SK-N-DZ (cell line): Measurements from ENCODE around the gene ULBP2.
"Not testable (repeated sequence)": the region's sequence is repeated elsewhere in the genome, so short reads cannot be mapped to it uniquely, and the experiment has no call there.

Experiments used
- DNase-seq: peaks from one replicate; pipeline ENCODE4 v3.0.0-alpha.2; 2015; ENCODE audit warnings: low spot score

Gene ULBP2

DNA sequence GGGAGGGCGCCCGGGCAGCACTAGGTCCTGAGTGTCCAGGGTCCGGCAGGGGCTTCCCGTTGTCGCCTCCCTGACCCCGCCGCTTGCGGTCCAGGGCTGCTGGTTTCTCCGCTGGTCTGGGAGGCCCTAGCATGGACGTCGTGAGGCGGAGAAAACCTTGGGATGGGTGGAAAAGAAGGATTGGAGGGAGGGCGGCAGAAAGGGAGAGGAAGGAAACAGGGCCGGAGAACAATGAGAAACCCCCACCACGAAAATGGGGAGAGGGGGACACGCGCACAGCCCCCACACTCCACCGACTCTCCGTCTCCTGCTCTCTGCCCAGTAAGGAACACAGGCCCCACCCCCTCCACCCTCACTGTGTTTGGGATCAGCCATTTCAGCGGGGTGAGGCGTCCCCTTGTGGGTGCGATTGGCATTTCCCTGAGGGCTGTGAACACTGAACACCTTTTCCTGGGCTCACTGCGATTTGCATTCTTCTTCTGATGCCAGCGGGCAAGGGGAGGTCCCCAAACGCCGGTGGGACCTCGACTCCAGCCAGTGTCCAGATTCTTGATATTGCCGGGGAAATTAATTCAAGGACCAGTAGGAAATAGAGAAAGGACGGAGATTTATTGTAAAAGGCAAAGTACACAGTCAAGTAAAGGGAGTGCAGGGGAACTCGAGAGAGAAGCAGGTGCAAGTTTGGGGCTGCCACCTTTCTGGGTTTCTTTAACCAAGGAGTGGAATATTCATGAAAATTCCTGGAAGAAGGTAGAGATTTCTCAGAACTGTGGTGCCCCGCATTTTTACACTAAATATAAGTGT lies 15.6 kb upstream of the ULBP2 start:
- DNase-seq = peak; percentile 61

DNA sequence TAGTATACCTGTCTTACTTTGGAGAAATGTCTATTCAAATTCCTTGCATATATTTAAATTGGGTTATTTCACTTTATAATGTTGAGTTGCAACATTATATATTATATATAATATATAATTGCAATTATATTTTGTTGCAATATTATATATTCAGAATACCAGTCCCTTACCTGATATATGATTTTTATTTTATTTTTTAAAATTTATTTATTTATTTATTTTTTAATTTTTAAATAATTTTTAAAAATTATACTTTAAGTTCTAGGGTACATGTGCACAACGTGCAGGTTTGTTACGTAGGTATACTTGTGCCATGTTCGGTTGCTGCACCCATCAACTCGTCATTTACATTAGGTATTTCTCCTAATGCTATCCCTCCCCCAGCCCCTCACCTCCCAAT lies 14.8 kb upstream of the ULBP2 start:
- DNase-seq = not testable (repeated sequence)

DNA sequence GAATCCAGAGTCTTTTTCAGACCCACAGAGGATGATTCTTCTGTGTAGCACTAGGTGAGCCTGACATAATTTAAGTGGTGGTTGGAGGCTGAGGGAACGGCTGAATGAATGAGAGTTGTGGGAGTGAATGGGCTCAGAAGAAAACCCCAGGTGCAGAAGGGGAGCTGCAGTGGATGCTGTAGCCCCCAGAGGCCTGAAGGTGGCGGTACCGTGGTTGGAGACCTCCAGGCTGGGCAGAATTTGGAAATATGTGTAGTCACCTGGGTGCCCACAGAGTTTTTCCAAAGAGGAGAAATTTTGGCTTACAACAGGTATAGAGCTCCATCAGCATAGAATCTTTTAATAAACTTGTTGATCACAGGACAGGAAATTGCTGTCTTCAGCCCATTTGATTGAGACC lies 12.4 kb upstream of the ULBP2 start:
- DNase-seq = no peak

DNA sequence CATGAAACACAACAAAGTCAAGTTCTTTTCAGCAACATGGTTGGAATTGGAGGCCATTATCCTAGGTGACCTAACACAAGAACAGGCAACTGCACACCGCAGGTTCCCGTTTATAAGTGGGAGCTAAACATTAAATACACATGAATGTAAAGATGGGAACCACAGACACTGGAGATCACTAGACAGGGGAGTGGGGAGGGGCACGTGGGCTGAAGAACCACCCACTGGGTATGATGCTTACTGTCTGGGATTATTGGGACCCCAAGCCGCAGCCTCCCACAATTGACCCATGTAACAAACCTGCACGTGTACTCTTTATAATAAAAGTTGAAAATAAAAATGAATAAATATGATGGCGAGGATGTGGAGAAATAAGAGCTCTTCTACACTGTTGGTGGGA lies 10.3 kb upstream of the ULBP2 start:
- no peak for DNase-seq

DNA sequence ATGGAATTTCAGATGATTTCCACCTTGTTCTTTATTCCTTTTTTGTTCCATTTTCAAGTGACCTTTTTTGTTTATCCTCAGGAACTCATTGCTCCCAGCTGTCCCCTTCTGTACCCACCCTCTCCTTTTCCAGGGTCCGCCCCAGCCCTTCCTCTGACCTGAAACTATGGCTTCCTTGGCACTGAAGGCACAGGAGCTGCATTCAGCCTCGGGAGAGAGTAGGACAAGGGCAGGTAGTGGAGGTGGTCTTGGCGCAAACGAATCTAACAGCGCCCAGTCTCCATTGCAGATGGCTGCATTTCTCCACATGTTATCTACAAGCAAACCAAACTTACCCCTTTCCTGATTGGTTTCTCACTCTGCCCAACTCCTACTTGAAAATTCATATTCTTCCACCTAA lies 8.8 kb upstream of the ULBP2 start:
- no peak for DNase-seq

DNA sequence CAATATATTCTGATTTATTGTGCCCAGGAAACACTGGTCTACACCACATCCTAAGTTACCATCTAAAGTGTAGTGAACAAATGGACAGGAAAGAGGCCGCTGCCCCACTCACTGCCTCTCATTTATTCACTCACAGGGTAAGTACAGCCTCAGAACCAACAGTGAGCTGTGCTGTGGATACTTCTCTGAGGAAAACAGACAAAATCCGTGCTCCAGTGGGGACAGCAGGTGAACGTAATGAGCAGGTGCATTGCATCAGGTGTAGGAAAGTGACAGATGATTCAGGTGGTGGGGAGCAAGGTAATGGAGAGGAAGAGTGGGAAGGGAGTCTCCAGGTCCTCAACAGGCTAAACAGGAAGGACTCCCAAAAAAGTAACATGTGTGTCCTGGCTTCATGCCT lies 8.4 kb upstream of the ULBP2 start:
- DNase-seq = no peak

DNA sequence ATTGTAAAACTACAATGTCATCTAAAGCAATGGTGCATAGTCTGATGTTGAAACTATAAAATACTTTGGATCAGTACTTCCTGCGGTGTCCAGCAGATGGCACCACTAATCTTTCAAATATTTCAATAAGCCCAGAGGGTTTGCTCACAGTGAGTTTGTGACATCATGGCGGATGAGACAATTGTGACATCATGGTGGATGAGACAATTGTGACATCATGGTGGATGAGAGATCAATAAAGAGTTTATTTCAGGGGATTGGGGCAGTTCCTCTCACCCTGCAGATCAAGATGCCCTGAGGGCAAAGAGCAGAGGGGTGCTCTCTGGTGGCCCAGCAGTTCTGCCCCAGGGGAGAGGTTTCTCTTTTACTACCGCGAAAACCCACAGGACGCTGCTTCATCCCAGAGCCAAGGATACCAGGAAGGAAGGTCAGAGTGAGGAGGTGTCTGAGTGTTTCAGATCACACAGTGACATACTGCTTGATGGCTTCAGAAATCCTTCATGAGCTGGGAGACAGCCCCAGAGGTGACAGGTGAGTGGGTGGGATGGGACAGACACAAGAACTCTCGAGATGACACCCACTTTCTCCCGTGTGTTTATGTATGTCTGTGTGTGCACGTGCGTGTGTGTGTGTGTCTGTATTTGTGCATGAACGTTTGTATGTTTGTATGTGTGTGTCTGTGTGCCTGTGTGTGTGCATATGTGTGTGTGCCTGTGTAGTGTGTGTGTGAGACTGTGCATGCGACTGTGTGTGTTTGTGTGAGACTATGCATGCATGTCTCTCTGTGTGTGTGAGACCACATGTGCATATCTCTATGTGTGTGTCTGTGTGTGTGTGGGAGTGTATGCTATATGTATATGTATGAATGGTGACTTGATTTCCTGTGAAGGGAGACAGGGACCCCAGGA lies 7.3 kb upstream of the ULBP2 start:
- peak; percentile 60 for DNase-seq

DNA sequence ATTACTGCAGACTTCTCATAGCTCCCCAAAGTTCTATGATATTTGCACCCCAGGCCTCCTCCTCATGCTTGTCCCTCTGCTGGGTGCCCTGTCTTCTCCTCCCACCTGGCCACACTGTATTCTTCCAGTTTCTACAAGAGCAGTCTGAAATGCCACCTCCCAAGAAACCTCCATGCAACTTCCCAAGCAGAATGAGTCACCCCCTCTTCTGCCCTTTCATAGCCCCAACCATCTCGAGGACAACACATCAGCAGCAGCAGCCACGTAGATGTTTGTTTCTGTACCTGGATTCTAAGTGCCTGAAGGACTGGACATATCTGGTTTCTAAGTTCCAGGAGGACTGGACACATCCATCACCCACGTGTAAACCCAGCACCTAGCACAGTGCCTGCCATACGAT lies 6.6 kb upstream of the ULBP2 start:
- DNase-seq = no peak

DNA sequence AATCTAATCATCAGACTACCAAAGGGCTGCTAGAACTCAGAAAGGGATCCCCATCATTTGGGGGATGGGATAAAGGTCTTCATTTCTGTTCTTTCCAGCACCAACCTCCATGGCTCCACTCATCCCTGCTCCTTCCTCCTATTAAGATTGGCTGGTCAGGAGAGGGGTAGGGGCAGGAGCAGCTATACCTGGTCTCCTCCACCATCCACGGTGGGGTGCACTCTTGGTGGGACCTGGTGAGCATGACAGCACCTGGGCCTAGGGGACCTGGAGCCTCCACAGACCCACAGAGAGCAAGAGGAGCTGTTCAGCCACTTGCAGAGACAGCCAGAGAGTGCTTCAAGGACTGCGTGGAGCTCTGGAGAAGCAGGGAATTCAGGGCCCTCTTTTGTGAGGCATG lies 6.1 kb upstream of the ULBP2 start:
- DNase-seq = no peak

DNA sequence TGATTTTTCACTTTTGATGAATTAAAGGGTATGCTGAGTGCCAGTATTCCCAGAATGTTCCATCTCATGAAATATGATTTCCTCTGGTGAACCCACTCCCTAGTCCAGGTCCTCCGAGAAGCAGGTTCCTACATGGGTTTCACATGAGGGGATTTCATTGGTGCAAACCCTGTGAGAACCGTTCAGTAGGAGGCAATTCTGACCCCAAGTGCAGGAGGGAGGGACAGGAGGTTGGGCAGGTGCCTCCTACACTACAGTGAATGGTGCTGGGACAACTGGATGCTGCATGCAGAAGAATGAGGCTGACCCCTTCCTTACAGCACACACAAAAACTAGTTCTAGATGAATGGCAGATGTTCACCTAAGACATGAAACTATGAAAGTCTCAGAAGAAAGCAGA lies 5.1 kb upstream of the ULBP2 start:
- no peak for DNase-seq

DNA sequence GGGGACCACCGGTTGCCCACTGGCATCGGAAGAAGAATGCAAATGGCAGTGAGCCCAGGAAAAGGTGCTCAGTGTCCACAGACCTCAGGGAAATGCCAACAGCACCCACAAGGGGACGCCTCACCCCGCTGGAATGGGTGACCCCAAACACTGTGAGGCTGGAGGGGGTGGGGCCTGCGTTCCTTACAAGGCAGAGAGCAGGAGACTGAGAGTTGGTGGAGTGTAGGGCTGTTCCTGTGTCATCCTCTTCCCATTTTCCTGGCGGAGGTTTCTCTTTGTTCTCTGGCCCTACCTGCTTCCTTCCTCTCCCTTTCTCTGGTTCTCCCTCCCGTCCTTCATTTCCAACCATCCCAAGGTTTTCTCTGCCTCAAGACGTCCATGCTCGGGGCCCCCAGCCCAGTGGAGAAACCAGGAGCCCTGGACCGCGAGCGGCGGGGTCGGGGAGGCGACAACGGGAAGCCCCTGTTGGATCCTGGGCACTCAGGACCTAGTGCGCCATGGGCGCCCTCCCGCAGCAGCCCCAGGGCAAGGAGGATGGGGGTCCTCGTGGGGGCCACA lies 3.7 kb upstream of the ULBP2 start:
- DNase-seq = not testable (repeated sequence)

DNA sequence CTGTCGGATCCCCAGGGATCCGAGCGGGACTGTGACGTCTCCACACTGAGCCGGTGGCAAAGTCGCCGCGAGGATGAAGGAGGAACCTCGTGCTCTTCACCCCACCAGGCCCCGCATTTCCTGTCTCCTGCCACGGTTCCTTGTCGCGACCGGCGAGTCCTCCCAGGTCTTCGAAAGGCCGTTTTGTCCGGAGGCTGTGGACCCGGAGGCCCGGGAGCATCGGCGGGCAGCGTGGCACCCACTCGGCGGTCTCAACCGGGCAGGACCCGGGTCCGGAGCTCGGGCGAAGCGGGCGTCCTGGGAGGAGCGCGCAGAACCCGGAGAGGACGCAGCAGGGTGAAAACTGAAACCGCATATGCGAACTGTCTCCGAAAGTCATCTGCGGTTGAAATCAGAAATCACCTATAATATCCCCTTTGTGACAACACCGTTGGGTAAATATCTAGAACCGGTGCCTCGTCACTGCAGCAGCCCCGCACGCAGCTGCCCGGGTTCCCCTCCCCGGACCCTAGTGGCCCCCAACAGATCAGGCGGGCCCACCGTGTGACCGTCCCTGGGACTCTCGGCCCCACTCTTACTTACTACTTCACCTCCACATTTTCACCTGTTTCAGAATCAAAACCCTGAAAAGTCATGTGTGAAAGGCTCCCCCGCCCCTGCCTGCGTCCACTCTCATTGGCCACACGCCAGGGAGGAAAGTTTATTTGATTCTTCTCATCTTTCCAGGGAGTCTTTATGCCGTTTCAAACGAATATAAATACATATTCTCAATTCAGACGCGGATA lies 3.1 kb upstream of the ULBP2 start:
- no peak for DNase-seq

DNA sequence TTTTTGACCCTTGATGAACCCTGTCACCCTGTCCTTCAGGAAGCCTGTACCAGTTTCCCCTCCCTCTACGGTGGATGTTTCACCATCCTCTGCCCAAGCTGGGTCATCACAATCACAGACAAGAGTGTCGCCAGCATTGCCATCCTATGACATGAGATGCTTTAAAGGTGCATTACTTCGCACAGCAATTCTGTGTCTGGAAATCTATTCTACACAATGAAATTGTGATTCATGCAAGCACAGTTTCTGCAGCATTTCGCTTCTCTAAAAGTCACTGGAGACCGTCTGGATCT lies 2.5 kb upstream of the ULBP2 start:
- DNase-seq = no peak

DNA sequence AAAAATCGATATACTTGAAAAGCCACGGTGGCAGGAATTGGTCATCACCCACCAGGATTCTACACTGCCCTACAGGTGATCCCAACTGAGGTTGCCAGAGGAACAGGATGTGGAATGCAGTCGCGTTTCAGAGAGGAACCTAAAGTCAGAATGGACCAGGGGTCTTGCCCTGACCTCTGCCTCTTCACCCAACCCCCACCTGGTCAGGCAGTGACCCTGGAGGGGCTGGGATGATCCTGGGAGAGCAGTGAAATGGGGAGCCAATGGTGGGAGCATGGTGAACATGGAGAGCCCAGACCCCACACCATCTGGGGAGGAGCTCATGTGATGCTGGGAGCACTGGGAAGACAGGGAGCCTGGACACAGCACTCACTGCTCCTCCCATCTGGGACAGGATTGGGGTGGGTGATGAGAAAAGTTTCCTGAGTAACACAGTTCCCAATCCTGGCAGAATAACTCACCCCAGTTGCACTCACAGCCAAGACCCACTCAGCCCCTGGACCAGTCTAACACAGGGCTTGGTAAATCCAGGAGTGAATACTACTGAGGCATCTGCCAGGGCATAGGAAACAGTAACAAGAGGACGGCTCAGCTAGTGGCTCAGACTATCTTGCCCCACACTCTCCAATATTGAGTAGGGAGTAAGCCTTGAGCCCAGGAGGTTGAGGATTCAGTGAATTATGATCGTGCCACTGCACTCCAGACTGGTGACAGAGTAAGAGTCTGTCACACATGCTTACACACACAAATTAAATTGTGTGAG lies 1.7 kb upstream of the ULBP2 start:
- no peak for DNase-seq

DNA sequence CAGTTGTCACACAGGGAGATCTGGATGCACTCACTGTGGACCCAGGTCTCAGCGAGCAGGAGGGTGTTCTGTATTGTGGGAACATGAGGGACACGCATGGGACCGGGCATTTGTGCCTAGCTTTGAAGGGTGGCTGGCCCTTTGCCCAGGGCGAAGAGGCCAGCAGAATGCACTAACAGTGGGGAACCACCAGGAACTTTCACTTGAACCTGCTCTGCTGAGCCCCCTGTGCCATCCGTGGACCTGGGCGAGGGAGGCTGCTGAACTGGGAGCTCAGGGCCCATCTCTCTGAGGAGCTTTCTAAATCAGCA lies 1.2 kb upstream of the ULBP2 start:
- no peak for DNase-seq

DNA sequence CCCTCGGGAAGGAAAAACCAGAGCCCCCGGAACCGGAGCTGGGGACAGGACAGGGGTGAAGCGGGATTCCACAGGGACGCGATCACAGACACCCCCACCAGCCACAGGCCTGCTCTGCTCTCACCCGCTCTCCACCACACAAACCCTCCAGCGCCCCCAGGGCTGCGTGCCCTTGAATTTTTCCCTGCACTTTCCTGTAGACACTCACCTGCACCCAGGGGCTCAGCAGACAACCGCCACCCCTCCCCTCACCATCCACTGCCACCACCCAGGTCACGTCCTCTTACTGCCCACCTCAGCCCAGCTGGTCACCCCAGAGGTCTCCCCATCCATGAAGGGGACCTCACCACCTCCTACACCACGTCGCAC lies 631 bp downstream of the ULBP2 start:
- DNase-seq = no peak

DNA sequence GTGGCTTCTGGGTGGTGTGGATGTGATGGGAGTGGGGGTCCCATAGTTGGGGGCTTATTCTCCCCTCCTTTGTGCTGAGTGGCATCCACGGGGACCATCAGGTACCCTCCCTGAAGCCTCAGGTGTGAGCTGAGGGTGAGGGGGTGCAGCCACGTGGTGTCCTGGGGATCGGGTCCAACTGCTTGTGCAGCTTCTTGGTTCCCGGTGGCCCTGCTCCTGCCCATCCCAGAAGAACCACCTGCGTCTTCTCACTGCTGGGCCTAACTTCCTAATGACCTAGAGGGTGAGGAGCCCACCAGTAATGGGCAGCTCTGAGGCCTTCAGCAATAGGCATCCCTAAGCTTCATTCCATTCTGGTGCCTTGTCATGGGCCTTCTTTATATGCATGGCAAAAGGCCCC lies 1.5 kb downstream of the ULBP2 start:
- not testable (repeated sequence) for DNase-seq

DNA sequence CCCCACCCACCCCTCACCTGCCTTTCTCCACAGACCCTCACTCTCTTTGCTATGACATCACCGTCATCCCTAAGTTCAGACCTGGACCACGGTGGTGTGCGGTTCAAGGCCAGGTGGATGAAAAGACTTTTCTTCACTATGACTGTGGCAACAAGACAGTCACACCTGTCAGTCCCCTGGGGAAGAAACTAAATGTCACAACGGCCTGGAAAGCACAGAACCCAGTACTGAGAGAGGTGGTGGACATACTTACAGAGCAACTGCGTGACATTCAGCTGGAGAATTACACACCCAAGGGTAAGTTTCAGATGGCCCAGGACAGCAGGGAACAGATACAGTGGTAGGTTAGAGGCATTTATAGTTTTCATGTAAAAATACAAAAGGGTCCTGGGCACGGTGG lies 3.5 kb downstream of the ULBP2 start:
- not testable (repeated sequence) for DNase-seq

DNA sequence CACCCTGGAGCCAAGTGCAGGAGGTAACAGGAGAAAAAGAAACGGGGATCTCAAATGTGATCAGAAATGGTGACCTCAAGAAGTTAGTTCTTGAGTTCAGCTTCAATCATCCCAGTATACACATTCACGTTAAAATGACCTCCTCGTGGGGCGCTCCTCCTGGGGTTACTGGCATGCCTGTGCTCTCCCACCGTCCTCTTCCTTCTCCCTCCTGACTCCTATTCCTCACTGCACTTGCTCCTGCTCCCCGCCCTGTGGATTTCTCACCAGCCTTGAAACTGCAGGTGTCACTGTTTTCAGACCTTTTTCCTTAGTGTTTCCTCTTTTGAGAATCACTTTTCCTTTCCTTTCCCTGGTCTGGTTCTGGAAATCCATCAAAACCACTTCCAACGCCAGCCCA lies 4.8 kb downstream of the ULBP2 start:
- not testable (repeated sequence) for DNase-seq

DNA sequence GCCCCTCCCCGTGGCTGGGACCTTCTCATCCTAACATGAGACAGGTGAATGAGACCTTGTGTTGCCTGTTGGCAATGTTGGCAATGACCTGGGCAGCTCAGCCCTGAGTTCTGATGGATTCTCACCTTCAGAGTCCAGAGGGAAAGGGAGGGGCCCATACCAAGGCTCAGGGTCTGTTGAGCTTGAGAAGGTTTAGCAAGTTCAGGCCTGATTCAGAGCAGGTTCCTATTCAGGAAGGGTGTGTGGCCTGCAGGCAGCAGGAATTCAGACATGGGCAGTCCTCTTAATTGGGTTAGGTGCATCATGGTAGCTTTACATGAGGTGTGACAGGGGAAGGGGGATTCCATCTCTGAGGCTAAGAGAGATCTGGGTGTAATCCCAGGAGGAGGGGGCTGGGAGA lies 5.7 kb downstream of the ULBP2 start:
- DNase-seq = not testable (repeated sequence)

DNA sequence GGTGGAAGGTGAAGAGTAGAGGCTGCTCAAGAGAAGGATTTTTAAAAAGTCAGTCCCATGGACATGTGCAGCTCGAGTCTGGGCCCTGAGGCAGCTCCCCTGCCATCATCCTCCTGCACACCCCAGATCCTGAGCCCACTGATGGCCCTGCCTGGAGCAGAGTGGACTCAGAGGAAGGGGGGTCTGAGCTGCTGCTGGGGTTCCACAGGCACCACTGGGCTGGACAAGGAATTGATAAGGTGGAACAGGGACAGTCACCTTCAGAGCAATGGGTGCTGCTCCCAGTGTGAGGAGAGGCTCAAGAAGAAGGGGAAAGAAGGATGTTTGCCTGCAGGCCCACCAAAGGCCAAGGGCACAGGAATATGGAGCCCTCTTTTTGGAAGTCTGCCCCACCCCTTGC lies 6.2 kb downstream of the ULBP2 start:
- no peak for DNase-seq

DNA sequence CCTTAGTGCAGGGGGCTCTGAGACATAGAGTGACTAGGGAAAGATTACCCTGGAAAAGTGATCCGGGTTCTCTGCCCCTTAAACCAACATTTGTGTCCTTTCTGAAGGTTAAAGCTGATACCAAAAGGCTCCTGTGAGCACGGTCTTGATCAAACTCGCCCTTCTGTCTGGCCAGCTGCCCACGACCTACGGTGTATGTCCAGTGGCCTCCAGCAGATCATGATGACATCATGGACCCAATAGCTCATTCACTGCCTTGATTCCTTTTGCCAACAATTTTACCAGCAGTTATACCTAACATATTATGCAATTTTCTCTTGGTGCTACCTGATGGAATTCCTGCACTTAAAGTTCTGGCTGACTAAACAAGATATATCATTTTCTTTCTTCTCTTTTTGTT lies 6.8 kb downstream of the ULBP2 start:
- no peak for DNase-seq
